Effector CD4-positive, alpha-beta T cell (primary cell): ENCODE results near the gene RNF213.
"Not testable (repeated sequence)": the region's sequence is repeated elsewhere in the genome, so short reads cannot be mapped to it uniquely, and the experiment has no call there.

Source experiments
- DNase-seq: peaks from one replicate; pipeline ENCODE4 v3.0.0-alpha.2; 2020

The RNF213 gene

GRCh38 chr17:80327518-80327917, 66.9 kb downstream of the RNF213 start:
- DNase-seq = no peak

GRCh38 chr17:80328634-80329380, 68.2 kb downstream of the RNF213 start:
- DNase-seq = no peak

GRCh38 chr17:80329421-80329820, 68.8 kb downstream of the RNF213 start:
- DNase-seq = not testable (repeated sequence)

GRCh38 chr17:80330276-80330675, 69.6 kb downstream of the RNF213 start:
- DNase-seq = no peak

GRCh38 chr17:80330938-80331337, 70.3 kb downstream of the RNF213 start:
- DNase-seq = not testable (repeated sequence)

GRCh38 chr17:80331820-80332219, 71.2 kb downstream of the RNF213 start:
- DNase-seq = no peak

- DNase-seq = no peak
Measured at GRCh38 chr17:80337195-80337895, 76.7 kb downstream of the RNF213 start.

GRCh38 chr17:80339118-80339517, 78.5 kb downstream of the RNF213 start:
- DNase-seq = no peak

- DNase-seq = no peak
Measured at GRCh38 chr17:80339731-80340456, 79.2 kb downstream of the RNF213 start.

- DNase-seq = no peak
Measured at GRCh38 chr17:80345321-80345720, 84.7 kb downstream of the RNF213 start.

- no peak for DNase-seq
Measured at GRCh38 chr17:80345841-80346497, 85.3 kb downstream of the RNF213 start.

GRCh38 chr17:80346498-80347275, 86.0 kb downstream of the RNF213 start:
- DNase-seq = no peak

- no peak for DNase-seq
Measured at GRCh38 chr17:80347536-80347935, 86.9 kb downstream of the RNF213 start.

- no peak for DNase-seq
Measured at GRCh38 chr17:80347948-80348351, 87.3 kb downstream of the RNF213 start.

GRCh38 chr17:80348551-80349150, 88.0 kb downstream of the RNF213 start:
- no peak for DNase-seq

GRCh38 chr17:80349151-80349651, 88.5 kb downstream of the RNF213 start:
- DNase-seq = no peak

GRCh38 chr17:80349751-80350150, 89.1 kb downstream of the RNF213 start:
- no peak for DNase-seq

- no peak for DNase-seq
Measured at GRCh38 chr17:80352216-80352895, 91.7 kb downstream of the RNF213 start.

GRCh38 chr17:80352991-80353665, 92.5 kb downstream of the RNF213 start:
- no peak for DNase-seq

- DNase-seq = no peak
Measured at GRCh38 chr17:80353718-80354275, 93.1 kb downstream of the RNF213 start.
